Suppressor macrophage treated with lipopolysaccharide for 1 hour (primary cell): ENCODE data around the gene GRIN2A.

Source experiments
- DNase-seq, 3 donors: peaks; one replicate each; pipeline ENCODE4 v3.0.0-alpha.2; 2020 to 2022

Gene GRIN2A

GRCh38 chr16:10027553-10027952, 154.7 kb downstream of the GRIN2A start:
- DNase-seq = no peak

DNA sequence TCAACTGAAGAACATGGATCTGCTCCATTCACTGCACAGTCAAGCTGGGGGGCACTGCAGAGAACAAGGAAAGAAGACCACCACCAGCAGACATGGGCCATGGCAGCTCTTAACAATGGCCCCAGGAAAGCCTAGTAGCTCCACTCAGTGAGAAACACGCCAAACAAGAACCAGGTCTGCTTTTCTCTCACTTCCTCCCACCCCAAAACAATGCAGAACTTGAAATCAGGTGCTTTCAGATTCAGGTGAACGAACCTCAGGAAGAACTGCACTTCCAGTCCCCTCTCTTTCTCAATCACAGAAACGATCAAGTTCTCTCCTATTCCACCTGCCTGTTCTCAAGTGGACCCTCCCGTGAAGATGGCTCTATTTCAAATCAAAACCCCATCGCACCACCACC, 155.6 kb downstream of the GRIN2A start:
- no peak for DNase-seq

GRCh38 chr16:10022098-10022497, 160.1 kb downstream of the GRIN2A start:
- no peak for DNase-seq

GRCh38 chr16:10020866-10021265, 161.4 kb downstream of the GRIN2A start:
- no peak for DNase-seq

- DNase-seq = no peak
These were observed 165.5 kb downstream of the GRIN2A start for GRCh38 chr16:10016752-10017151.

- DNase-seq = no peak
These were observed 166.8 kb downstream of the GRIN2A start for GRCh38 chr16:10015397-10015796.

DNA sequence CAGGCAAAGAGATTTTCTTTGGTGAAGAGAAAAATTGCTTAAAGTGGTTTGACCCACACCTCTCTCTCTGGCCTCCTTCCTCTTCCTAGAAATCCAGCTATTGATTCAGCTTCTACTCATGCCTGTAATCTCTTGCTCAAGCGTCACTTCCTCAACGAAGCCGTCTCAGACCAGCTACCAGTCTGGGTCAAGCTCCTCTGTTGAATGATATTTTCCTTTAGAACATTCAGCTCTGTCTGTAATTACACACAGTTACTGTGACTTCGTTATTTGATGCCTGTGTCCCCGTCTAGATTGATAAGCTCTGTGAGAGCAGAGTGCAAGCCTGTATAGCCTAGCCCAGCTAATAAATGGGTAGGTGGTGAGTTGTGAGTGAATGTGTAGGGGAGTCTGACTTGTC, 168.5 kb downstream of the GRIN2A start:
- DNase-seq = no peak

DNA sequence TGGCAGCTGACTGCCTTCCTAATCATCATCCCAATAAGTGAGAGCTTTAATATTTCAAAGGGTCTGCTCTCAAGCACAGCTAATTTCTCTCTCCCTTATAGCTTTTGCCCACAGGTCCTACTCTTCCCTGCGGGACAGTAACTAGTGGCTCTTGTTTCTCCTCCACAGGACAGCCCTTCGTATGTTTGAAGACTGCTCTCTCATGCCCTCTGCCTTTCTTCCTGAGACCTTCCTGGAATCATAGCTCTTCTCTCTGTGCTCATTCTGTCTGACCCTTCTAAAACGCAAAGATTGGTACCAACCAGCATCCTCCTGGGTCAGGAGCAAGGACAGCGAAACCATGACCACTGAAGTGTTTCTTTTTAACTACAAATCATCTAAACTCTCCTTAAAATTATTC, 168.9 kb downstream of the GRIN2A start:
- no peak for DNase-seq

GRCh38 chr16:10009684-10010083, 172.5 kb downstream of the GRIN2A start:
- DNase-seq = no peak

DNA sequence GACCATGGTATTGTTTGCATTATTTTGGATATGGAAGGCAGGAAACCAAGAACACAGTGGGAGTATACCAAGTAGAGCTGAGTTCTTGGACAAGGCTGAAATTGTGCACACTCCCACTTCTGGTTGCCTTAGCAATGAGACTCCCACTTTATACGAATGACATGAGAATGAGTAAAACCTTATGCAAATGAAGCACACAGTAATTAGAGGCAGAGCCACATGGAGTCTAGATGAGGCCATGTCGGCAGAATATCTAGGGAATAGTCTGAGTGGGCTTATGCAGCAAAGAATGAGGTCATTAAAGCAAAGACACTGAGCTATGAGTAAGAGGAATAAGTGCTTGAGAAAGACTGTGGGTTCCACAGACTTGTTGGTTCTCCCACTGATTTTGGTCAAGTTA, 178.7 kb downstream of the GRIN2A start:
- DNase-seq = no peak

DNA sequence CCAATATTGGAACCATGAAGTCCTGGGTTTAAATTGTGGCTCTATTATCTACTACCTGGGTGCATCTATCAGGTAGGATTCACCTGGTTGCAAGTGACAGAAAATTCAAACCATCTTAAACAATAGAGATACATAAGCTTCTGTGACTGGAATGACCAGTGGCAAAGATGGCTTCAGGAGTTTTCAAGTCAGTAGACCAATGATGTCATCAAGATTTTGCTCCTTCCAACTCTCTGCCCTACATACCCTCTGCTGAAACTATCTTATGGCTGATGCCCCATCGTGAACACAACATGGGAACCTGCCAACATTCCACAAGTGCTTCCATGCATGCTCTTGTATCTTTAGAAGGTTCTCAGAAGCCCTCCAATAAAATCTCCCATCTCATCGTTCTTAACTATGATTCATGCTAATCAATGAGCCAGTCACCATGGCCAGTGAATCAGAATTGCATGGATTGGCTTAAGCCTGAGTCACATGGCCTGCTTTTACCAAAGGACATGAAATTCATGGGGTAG, 180.9 kb downstream of the GRIN2A start:
- no peak for DNase-seq

GRCh38 chr16:9996221-9996620, 186.0 kb downstream of the GRIN2A start:
- no peak for DNase-seq

DNA sequence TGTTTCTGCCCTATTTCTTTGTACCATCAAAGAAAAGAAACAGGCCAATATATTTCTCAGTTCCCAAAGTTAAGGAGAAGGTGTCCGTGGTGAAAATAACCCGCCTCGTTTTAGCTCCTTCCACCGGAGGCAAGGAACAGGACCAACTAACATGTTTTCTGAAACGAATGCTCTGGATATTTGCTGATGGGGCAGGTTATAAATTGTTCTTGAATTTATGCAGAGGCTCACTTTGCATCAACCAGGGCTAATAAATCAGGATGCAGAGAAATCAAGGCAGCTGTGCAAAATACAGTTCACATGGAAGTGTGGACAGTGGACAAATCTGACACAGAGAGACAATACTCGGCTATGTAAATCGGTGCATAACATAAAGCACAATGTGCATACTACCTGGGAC, 189.8 kb downstream of the GRIN2A start:
- DNase-seq = no peak

DNA sequence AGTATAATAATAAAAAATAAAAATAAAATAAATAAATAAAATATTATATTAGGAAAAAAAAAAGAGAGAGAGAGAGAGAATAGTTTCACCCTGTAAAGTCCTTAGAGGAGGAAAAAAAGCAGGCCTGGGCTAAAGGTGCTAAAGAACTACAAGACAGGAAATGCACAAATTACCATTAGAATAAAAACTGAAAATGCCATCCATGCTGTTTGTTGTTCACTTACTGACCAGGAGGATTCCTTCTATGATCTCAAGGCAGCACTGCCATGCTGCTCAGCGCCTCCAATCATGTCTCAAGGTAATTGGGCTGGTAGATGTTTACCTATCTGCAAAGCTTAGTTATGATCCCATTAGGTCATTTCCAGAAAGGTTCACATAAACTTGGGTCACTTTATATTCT, 201.2 kb downstream of the GRIN2A start:
- no peak for DNase-seq

DNA sequence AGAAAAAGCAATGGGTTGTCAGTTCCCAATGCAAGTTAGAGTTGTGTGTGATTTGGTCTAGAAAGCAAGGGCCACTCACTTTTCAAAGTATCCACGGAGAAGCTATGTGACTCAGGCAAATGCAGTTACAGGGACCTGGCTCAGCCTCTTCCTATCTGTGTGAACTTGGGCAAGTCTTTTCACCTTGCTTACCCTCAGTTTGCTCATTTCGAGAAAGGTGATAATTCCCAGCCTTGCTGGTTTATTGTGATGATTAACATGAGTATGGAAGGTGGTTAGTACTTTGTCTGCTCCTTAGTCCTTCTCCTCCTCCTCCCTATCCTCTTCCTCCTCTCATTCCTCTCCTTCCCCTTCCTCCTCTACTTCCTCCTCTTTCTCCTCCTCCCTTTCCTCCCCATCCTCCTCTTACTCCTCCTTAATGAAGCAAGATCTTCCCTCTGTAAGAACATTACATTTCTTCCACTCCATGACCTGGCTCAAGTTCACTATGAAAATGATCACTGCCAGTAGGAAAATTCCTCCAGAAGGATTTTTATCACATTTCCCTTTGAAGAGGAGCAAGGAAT, 204.0 kb downstream of the GRIN2A start:
- DNase-seq = no peak

GRCh38 chr16:9977333-9977897, 204.8 kb downstream of the GRIN2A start:
- DNase-seq = no peak

- DNase-seq = no peak
These were observed 205.6 kb downstream of the GRIN2A start for GRCh38 chr16:9976601-9977000.

GRCh38 chr16:9971907-9972306, 210.3 kb downstream of the GRIN2A start:
- no peak for DNase-seq

DNA sequence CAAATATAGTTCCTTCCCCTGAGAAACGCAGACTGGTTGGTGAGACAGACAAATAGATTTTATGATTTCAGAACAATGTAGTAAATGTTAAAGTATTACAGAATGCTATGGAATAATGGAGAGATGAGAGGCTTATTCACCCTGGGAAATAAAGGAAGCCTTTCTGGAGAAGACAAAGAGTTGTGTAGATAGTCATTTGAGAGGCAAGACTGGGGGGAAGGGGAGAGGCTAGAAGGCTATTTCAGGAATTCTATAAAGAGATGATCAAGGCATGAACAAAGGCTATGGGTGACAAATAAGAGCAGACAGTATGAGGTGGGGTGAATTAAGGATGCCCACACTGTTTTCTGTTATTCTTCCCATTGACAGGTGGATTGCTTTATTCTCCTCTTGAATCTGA, 211.4 kb downstream of the GRIN2A start:
- no peak for DNase-seq

GRCh38 chr16:9970244-9970643, 212.0 kb downstream of the GRIN2A start:
- DNase-seq = no peak

GRCh38 chr16:9969580-9969979, 212.6 kb downstream of the GRIN2A start:
- DNase-seq = no peak

DNA sequence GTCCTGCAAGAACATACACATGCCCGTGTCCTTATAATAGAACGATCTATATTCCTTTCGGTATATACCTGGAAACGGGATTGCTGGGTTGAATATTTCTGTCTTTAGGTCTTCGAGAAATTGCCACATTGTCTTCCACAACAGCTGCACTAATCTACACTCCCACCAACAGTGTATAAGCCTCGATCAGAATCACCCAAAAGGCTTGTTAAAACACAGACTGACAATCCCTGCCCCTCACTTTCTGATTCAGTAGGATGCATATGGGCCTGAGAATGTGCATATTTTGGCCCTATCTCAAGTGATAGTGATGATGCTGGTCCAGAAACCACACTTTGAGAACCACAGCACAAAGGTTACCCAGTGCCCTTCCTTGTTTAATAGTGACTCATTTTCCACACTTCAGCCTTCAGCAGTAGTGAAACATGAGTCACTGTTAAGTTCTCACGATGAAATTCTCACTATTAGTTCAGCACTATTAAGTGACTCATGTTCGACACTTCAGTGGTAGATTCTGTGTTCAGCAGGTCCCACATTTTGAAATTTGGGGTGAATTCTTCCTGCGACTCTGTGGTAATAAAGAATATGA, 215.6 kb downstream of the GRIN2A start:
- peak in 1 of 3 donors; percentile 0 for DNase-seq

DNA sequence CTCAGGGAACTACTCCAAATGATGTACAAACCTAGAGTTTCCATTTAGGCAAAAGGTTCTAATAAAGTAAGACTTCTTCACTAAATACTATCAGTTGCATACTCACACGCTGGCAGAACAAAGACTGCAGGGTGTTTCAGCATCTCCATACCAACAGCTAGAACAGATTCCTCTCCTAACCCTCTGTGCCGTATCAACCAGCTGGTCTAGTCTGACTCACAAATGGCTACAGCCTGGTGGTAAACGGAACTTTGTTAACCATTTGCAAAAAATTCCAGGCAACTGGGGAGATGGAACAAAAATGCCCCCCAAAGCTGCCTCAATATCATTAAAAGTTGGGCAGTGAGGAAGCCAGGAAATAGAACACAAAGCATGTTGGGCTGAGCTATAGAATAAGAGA, 217.1 kb downstream of the GRIN2A start:
- no peak for DNase-seq

DNA sequence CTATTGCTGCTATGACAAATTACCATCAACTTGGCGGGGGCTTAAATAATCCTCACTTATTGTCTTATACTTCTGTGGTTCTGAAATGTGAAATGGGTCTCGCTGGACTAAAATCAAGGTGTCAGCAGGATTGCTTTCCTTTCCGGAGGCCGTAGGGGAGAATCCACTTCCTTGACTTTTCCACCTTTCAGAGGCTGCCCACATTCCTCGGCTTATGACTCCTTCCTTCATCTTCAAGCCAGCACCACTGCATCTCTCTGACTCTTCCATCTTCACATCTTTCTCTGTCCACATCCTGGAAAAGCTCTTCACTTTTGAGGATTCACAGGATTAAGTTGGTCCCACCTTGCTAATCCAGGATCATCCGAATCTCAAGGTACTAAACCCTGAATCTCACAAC, 217.8 kb downstream of the GRIN2A start:
- DNase-seq = no peak

DNA sequence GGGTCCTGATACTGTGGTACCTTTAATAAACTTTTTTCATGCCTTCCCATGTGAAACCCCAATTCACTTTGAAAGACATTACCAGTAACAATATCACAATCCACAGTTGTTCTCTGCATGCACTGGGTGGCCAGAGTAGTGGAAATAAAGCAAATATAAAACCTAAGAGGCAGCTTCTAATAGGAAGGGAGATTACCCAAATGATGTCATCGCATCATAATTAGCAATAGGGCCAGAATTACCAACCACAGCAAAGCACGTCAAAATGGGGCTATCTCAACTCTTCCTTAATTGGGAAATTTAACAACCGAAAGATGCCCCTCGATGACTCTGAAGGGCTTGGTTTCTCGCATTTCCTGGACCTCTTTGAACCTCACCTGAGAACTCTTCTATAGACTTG, 224.8 kb downstream of the GRIN2A start:
- no peak for DNase-seq
